ENCODE measurements around the gene UTP11. TPM values are rescaled to one million over a fixed set of nuclear protein-coding genes. Genes with fewer than 3 reads are reported as not detected.

UTP11 gene
- total RNA-seq, 1 experiment from 2014 or later, result 53.8 TPM

- Histone ChIP-seq H3K9me3 (ENCODE audit: control insufficient read depth, insufficient read depth, low read depth, low read length) (no peaks in the 10 kb centered on the region), H3K27me3 (ENCODE audit: control insufficient read depth, insufficient read depth, low read length) (no peaks in the 10 kb centered on the region), H3K4me1 (ENCODE audit: control insufficient read depth, insufficient read depth, low read length) (peaks cover 20% of the 10 kb centered on the region), H3K36me3 (ENCODE audit: control insufficient read depth, insufficient read depth, low read length) (no peaks in the 10 kb centered on the region), H3K27ac (ENCODE audit: low read length) (peak overlapping the region; percentile 72), H3K4me3 (ENCODE audit: low read depth in 2 of 2, low read length in 2 of 2) (peak overlapping the region in 1 of 2 experiments; percentile 2; a peak in 1 of 4 replicates)
- in situ Hi-C loops (cut with HindIII; ENCODE audit: low pct_unique_long_range_greater_than_20kb, low sequenced_read_pairs), result no loop called here
- ATAC-seq (peak; percentile 73), DNase-seq (ENCODE audit: low read depth, low spot score) (no peak)
- ChIA-PET CTCF (interaction anchor here (0.7 to 1.4 kb wide), 3 partner anchors 42 to 789 kb away, joined by 3 read pairs; no protein-coding TSS in a partner anchor), POLR2A (interaction anchor here (0.5 to 0.6 kb wide), 2 partner anchors 14 to 432 kb away, joined by 5 to 10 read pairs; no protein-coding TSS in a partner anchor)
- intact Hi-C loops (cut with micrococcal nuclease; ENCODE audit: unreplicated experiment), result loop anchor here (5.0 kb wide), 1 partner anchor 807 kb away; no protein-coding TSS in a partner anchor
- TF ChIP-seq POLR2AphosphoS5 (IDR thresholded peaks at IDR 0.05; ENCODE audit: low read depth, low read length), result no peak
- no peak for TF ChIP-seq CTCF (IDR thresholded peaks at IDR 0.05)
- TF ChIP-seq REST (IDR thresholded peaks at IDR 0.05; ENCODE audit: insufficient read depth in 1 of 2, low read depth in 2 of 2, low read length in 1 of 2), result no peak
- no peak for TF ChIP-seq SIN3A (IDR thresholded peaks at IDR 0.05; ENCODE audit: borderline replicate concordance, insufficient read depth, low read depth, low read length)
- TF ChIP-seq TCF7L2 (IDR thresholded peaks at IDR 0.05; ENCODE audit: low read depth, low read length), result no peak
- no TSS peak for BruUV-seq (replicated peaks)
Measured at GRCh38 chr1:38029685-38030511, 17.4 kb downstream of the UTP11 start.

GRCh38 chr1:38030596-38031512 lies 18.3 kb downstream of the UTP11 start:
- ATAC-seq, result no peak
- intact Hi-C loops (cut with micrococcal nuclease; ENCODE audit: unreplicated experiment), result no loop called here
- Histone ChIP-seq H3K9me3 (ENCODE audit: control insufficient read depth, insufficient read depth, low read depth, low read length) (no peaks in the 10 kb centered on the region), H3K36me3 (ENCODE audit: control insufficient read depth, insufficient read depth, low read length) (no peaks in the 10 kb centered on the region), H3K27me3 (ENCODE audit: control insufficient read depth, insufficient read depth, low read length) (no peaks in the 10 kb centered on the region), H3K4me1 (ENCODE audit: control insufficient read depth, insufficient read depth, low read length) (peaks cover 20% of the 10 kb centered on the region), H3K27ac (ENCODE audit: low read length) (peak overlapping the region; percentile 44), H3K4me3 (ENCODE audit: low read depth in 2 of 2, low read length in 2 of 2) (no peak overlapping the region)
- in situ Hi-C loops (cut with HindIII; ENCODE audit: low pct_unique_long_range_greater_than_20kb, low sequenced_read_pairs), result no loop called here
- no peak for DNase-seq (ENCODE audit: low read depth, low spot score)
- no TSS peak for BruUV-seq (replicated peaks)
- TF ChIP-seq SIN3A (IDR thresholded peaks at IDR 0.05; ENCODE audit: borderline replicate concordance, insufficient read depth, low read depth, low read length), result no peak
- TF ChIP-seq TCF7L2 (IDR thresholded peaks at IDR 0.05; ENCODE audit: low read depth, low read length), result no peak
- no peak for TF ChIP-seq REST (IDR thresholded peaks at IDR 0.05; ENCODE audit: insufficient read depth in 1 of 2, low read depth in 2 of 2, low read length in 1 of 2)
- no peak for TF ChIP-seq CTCF (IDR thresholded peaks at IDR 0.05)
- TF ChIP-seq POLR2AphosphoS5 (IDR thresholded peaks at IDR 0.05; ENCODE audit: low read depth, low read length), result no peak
- ChIA-PET CTCF (interaction anchor here (0.7 to 1.4 kb wide), 3 partner anchors 41 to 788 kb away, joined by 3 read pairs; no protein-coding TSS in a partner anchor), POLR2A (interaction anchor here (0.6 kb wide), 1 partner anchor 431 kb away, joined by 5 read pairs; no protein-coding TSS in a partner anchor)

Data from Panc1 (cell line).